ENCODE data around the gene GPATCH2. TPM values are rescaled to one million over a fixed set of nuclear protein-coding genes. Genes with fewer than 3 reads are reported as not detected.
"Not testable (repeated sequence)": the region's sequence is repeated elsewhere in the genome, so short reads cannot be mapped to it uniquely, and the experiment has no call there.

Gene GPATCH2
- total RNA-seq, 2 experiments from 2014 or later, result 9.2 to 9.6 TPM

GRCh38 chr1:217388522-217389065 is 242.3 kb downstream of the GPATCH2 start:
- Mint-ChIP-seq H3K36me3 (ENCODE audit: low read depth) (no peaks in the 10 kb centered on the region), H3K27me3 (no peaks in the 10 kb centered on the region), H3K27ac (no peak overlapping the region), H3K4me1 (ENCODE audit: low read depth) (no peaks in the 10 kb centered on the region), H3K4me3 (no peak overlapping the region), H3K9me3 (peaks cover 4% of the 10 kb centered on the region)
- CTCF ChIA-PET, result no interaction called here
- H3K27me3 ChIP-seq (ENCODE audit: control insufficient read depth in 1 of 2, insufficient read depth in 2 of 2, low read length in 2 of 2), result no peaks in the 10 kb centered on the region
- no peaks in the 10 kb centered on the region for H3K36me3 ChIP-seq (ENCODE audit: insufficient read depth, low read length)
- H3K4me3 ChIP-seq (ENCODE audit: low read length), result no peak overlapping the region
- H3K27ac ChIP-seq (ENCODE audit: low read depth in 1 of 2, low read length in 2 of 2), result no peak overlapping the region
- POLR2A ChIA-PET, result no interaction called here
- intact Hi-C loops (cut with DNase I, micrococcal nuclease), result no loop called here
- ATAC-seq (ENCODE audit: poor library complexity) (no peak), DNase-seq (no peak)
- peaks cover 0 to 4% of the 10 kb centered on the region in 2 experiments for H3K9me3 ChIP-seq (ENCODE audit: control insufficient read depth in 1 of 2, insufficient read depth in 1 of 2, low read length in 2 of 2)
- no peak for TF ChIP-seq CTCF (IDR thresholded peaks at IDR 0.05)
- H3K4me1 ChIP-seq (ENCODE audit: insufficient read depth, low read length), result no peaks in the 10 kb centered on the region

GRCh38 chr1:217381773-217382172 is 249.1 kb downstream of the GPATCH2 start:
- POLR2A ChIA-PET; H3K27me3 ChIP-seq (ENCODE audit: control insufficient read depth in 1 of 2, insufficient read depth in 2 of 2, low read length in 2 of 2); H3K36me3 Mint-ChIP-seq (ENCODE audit: low read depth); DNase-seq; H3K27ac Mint-ChIP-seq; H3K4me3 Mint-ChIP-seq; H3K4me1 Mint-ChIP-seq (ENCODE audit: low read depth); H3K9me3 Mint-ChIP-seq; H3K4me3 ChIP-seq (ENCODE audit: low read length); H3K27ac ChIP-seq (ENCODE audit: low read depth in 1 of 2, low read length in 2 of 2); H3K4me1 ChIP-seq (ENCODE audit: insufficient read depth, low read length); intact Hi-C loops (cut with DNase I, micrococcal nuclease); ATAC-seq (ENCODE audit: poor library complexity); H3K36me3 ChIP-seq (ENCODE audit: insufficient read depth, low read length); H3K27me3 Mint-ChIP-seq: not testable (repeated sequence)
- peaks cover 0 to 11% of the 10 kb centered on the region in 2 experiments for H3K9me3 ChIP-seq (ENCODE audit: control insufficient read depth in 1 of 2, insufficient read depth in 1 of 2, low read length in 2 of 2)
- CTCF ChIA-PET, result interaction anchor here (0.6 kb wide), 1 partner anchor 42 kb away, joined by 3 read pairs; no protein-coding TSS in a partner anchor

- intact Hi-C loops (cut with DNase I, micrococcal nuclease); H3K9me3 Mint-ChIP-seq; POLR2A ChIA-PET: not testable (repeated sequence)
Measured at GRCh38 chr1:217379804-217380203, 251.1 kb downstream of the GPATCH2 start.

GRCh38 chr1:217379336-217379735 is 251.6 kb downstream of the GPATCH2 start:
- ChIA-PET CTCF (no interaction called here), POLR2A (no interaction called here)
- H3K27me3 ChIP-seq (ENCODE audit: control insufficient read depth in 1 of 2, insufficient read depth in 2 of 2, low read length in 2 of 2), result no peaks in the 10 kb centered on the region
- no peak overlapping the region for H3K27ac ChIP-seq (ENCODE audit: low read depth in 1 of 2, low read length in 2 of 2)
- ATAC-seq (ENCODE audit: poor library complexity) (no peak), DNase-seq (no peak)
- Mint-ChIP-seq H3K9me3 (peaks cover 4% of the 10 kb centered on the region), H3K4me3 (no peak overlapping the region), H3K36me3 (ENCODE audit: low read depth) (no peaks in the 10 kb centered on the region), H3K4me1 (ENCODE audit: low read depth) (no peaks in the 10 kb centered on the region), H3K27me3 (no peaks in the 10 kb centered on the region), H3K27ac (no peak overlapping the region)
- H3K4me1 ChIP-seq (ENCODE audit: insufficient read depth, low read length), result no peaks in the 10 kb centered on the region
- intact Hi-C loops (cut with DNase I, micrococcal nuclease), result no loop called here
- no peak overlapping the region for H3K4me3 ChIP-seq (ENCODE audit: low read length)
- no peaks in the 10 kb centered on the region for H3K36me3 ChIP-seq (ENCODE audit: insufficient read depth, low read length)
- no peak for TF ChIP-seq CTCF (IDR thresholded peaks at IDR 0.05)
- H3K9me3 ChIP-seq (ENCODE audit: control insufficient read depth in 1 of 2, insufficient read depth in 1 of 2, low read length in 2 of 2), result peaks cover 0 to 11% of the 10 kb centered on the region in 2 experiments

More at GRCh38 chr1:217379804-217380203, 251.1 kb downstream of the GPATCH2 start:
- CTCF ChIA-PET; H3K27ac Mint-ChIP-seq; ATAC-seq (ENCODE audit: poor library complexity); H3K36me3 Mint-ChIP-seq (ENCODE audit: low read depth); H3K4me1 Mint-ChIP-seq (ENCODE audit: low read depth); H3K27me3 ChIP-seq (ENCODE audit: control insufficient read depth in 1 of 2, insufficient read depth in 2 of 2, low read length in 2 of 2); H3K27me3 Mint-ChIP-seq; H3K4me1 ChIP-seq (ENCODE audit: insufficient read depth, low read length); H3K36me3 ChIP-seq (ENCODE audit: insufficient read depth, low read length); H3K27ac ChIP-seq (ENCODE audit: low read depth in 1 of 2, low read length in 2 of 2); DNase-seq; H3K4me3 Mint-ChIP-seq; H3K4me3 ChIP-seq (ENCODE audit: low read length): not testable (repeated sequence)
- peaks cover 0 to 11% of the 10 kb centered on the region in 2 experiments for H3K9me3 ChIP-seq (ENCODE audit: control insufficient read depth in 1 of 2, insufficient read depth in 1 of 2, low read length in 2 of 2)

Other genes starting within 250 kb of the GPATCH2 start
- gene SPATA17, start 254 bp upstream of the GPATCH2 start, total RNA-seq, result not detected